Neural cell (in vitro differentiated cells): ENCODE results near the gene SERPINA9. TPM values are rescaled to one million over a fixed set of nuclear protein-coding genes. Genes with fewer than 3 reads are reported as not detected.

Source experiments
- H2AFZ ChIP-seq: fragments of 200-600, 300-800 bp; sonication (generic), shearing (Covaris generic); 2 replicates; pipeline ENCODE4 v1.6.0; 2014; ENCODE audit warnings: low read depth, mild to moderate bottlenecking, antibody characterized with exemption, low read length, moderate library complexity
- H3F3A ChIP-seq: fragments of 200-600 bp; shearing (Covaris generic); 2 replicates; pipeline ENCODE4 v1.6.1; 2016; ENCODE audit warnings: mild to moderate bottlenecking, moderate library complexity, mixed read lengths, antibody characterized with exemption, low read length; ENCODE audit not compliant: insufficient read depth, poor library complexity, severe bottlenecking
- H3K27ac ChIP-seq: fragments of 200-600, 300-800 bp; sonication (generic), shearing (Covaris generic); 2 replicates; pipeline ENCODE4 v1.5.1; 2014; ENCODE audit warnings: mild to moderate bottlenecking, low read length, moderate library complexity
- H3K27me3 ChIP-seq: fragments of 300-800, 200-600 bp; sonication (generic), shearing (Covaris generic); 2 replicates; pipeline ENCODE4 v1.6.0; 2014; ENCODE audit warnings: mild to moderate bottlenecking, low read depth, low read length, moderate library complexity; ENCODE audit not compliant: insufficient read depth
- H3K36me3 ChIP-seq: fragments of 300-800, 200-600 bp; sonication (generic), shearing (Covaris generic); 2 replicates; pipeline ENCODE4 v1.5.1; 2014; ENCODE audit warnings: mild to moderate bottlenecking, antibody characterized with exemption, low read length, moderate library complexity; ENCODE audit not compliant: insufficient read depth
- H3K4me2 ChIP-seq: fragments of 300-800, 200-600 bp; sonication (generic), shearing (Covaris generic); 2 replicates; pipeline ENCODE4 v1.6.0; 2014; ENCODE audit warnings: mild to moderate bottlenecking, low read length
- H3K4me3 ChIP-seq: fragments of 300-800, 200-600 bp; sonication (generic), shearing (Covaris generic); 2 replicates; pipeline ENCODE4 v1.5.1; 2014; ENCODE audit warnings: mild to moderate bottlenecking, low read length, moderate library complexity
- H3K79me2 ChIP-seq: fragments of 200-600 bp; shearing (Covaris generic); replicated peaks from 2 replicates; pipeline ENCODE4 v1.6.0; 2014; ENCODE audit warnings: mild to moderate bottlenecking, low read length, moderate library complexity; ENCODE audit not compliant: insufficient read depth
- H3K9ac ChIP-seq: fragments of 300-800, 200-600 bp; sonication (generic), shearing (Covaris generic); 2 replicates; pipeline ENCODE4 v1.6.1; 2016; ENCODE audit warnings: mild to moderate bottlenecking, low read length, mixed read lengths
- H3K9me2 ChIP-seq: fragments of 200-600 bp; shearing (Covaris generic); 2 replicates; pipeline ENCODE4 v1.6.1; 2016; ENCODE audit warnings: mild to moderate bottlenecking, low read length, mixed read lengths; ENCODE audit not compliant: insufficient read depth
- H3K9me3 ChIP-seq: fragments of 200-600, 300-800 bp; sonication (generic), shearing (Covaris generic); 2 replicates; pipeline ENCODE4 v1.6.1; 2016; ENCODE audit warnings: mild to moderate bottlenecking, mixed run types, low read length, moderate library complexity, mixed read lengths
- H4K20me1 ChIP-seq: fragments of 200-600 bp; shearing (Covaris generic); 2 replicates; pipeline ENCODE4 v1.6.1; 2016; ENCODE audit warnings: mild to moderate bottlenecking, mixed run types; ENCODE audit not compliant: insufficient read depth
- CTCF ChIP-seq: fragments of 450-650 bp; IDR thresholded peaks from 2 replicates; pipeline ENCODE4 v1.5.1; 2014; ENCODE audit warnings: antibody characterized with exemption, mild to moderate bottlenecking, moderate library complexity; ENCODE audit not compliant: poor library complexity, severe bottlenecking
- EP300 ChIP-seq: fragments of 450-650 bp; conservative IDR thresholded peaks from 2 replicates; pipeline ENCODE4 v1.6.1; 2014; ENCODE audit warnings: antibody characterized with exemption, mild to moderate bottlenecking, moderate library complexity; ENCODE audit not compliant: poor library complexity, severe bottlenecking
- EZH2 ChIP-seq: fragments of 200-600, 300-800 bp; shearing (Covaris generic), sonication (generic); IDR thresholded peaks from 2 replicates; pipeline ENCODE4 v1.6.1; 2014; ENCODE audit warnings: antibody characterized with exemption, low read length, borderline replicate concordance, mild to moderate bottlenecking; ENCODE audit not compliant: insufficient read depth, poor library complexity, severe bottlenecking
- MXI1 ChIP-seq: fragments of 450-650 bp; conservative IDR thresholded peaks from 2 replicates; pipeline ENCODE4 v1.6.1; 2014; ENCODE audit warnings: antibody characterized with exemption, mild to moderate bottlenecking; ENCODE audit not compliant: poor library complexity, severe bottlenecking
- POLR2AphosphoS5 ChIP-seq: IDR thresholded peaks from 2 replicates; pipeline ENCODE4 v1.6.1; 2012
- RAD21 ChIP-seq: fragments of 450-650 bp; conservative IDR thresholded peaks from 2 replicates; pipeline ENCODE4 v1.6.1; 2014; ENCODE audit warnings: antibody characterized with exemption, mild to moderate bottlenecking, moderate library complexity
- REST ChIP-seq: IDR thresholded peaks from 2 replicates; pipeline ENCODE4 v1.6.1; 2012; ENCODE audit warnings: borderline replicate concordance
- SMC3 ChIP-seq: fragments of 450-650 bp; conservative IDR thresholded peaks from 2 replicates; pipeline ENCODE4 v1.6.1; 2014; ENCODE audit warnings: antibody characterized with exemption, mild to moderate bottlenecking, moderate library complexity; ENCODE audit not compliant: poor library complexity
- TAF1 ChIP-seq: IDR thresholded peaks from 2 replicates; pipeline ENCODE4 v1.6.1; 2012; ENCODE audit warnings: low read depth
- polyA plus RNA-seq: library from polyadenylated mRNA; depleted of rRNA; stranded (reverse); fragments of >200 nt; gene quantifications from 2 replicates; pipeline ENCODE4 v1.2.3, GENCODE V29; 2014

The SERPINA9 gene
- polyA plus RNA-seq, 1 donor from 2014 or later, result not detected

- no peaks in the 10 kb centered on the region for H3K9me2 ChIP-seq
- no peak overlapping the region for H3K9ac ChIP-seq
- H3K79me2 ChIP-seq, result no peaks in the 10 kb centered on the region
- H3K9me3 ChIP-seq, result peaks cover 2% of the 10 kb centered on the region
- H4K20me1 ChIP-seq, result no peaks in the 10 kb centered on the region
- H3K27ac ChIP-seq, result no peak overlapping the region
- H3K4me3 ChIP-seq, result no peak overlapping the region
- H3K4me2 ChIP-seq, result no peak overlapping the region
- H3F3A ChIP-seq, result no peaks in the 10 kb centered on the region
- no peaks in the 10 kb centered on the region for H3K36me3 ChIP-seq
- H2AFZ ChIP-seq, result no peak overlapping the region
- H3K27me3 ChIP-seq, result no peaks in the 10 kb centered on the region
- TF ChIP-seq CTCF (no peak), TAF1 (no peak), RAD21 (no peak), EP300 (no peak), POLR2AphosphoS5 (no peak), SMC3 (no peak), REST (no peak), MXI1 (no peak), EZH2 (no peak)
Measured at GRCh38 chr14:94473666-94474410, 2.2 kb downstream of the SERPINA9 start.

GRCh38 chr14:94472842-94473241, 3.2 kb downstream of the SERPINA9 start:
- Histone ChIP-seq H3K27me3 (no peaks in the 10 kb centered on the region), H3K27ac (no peak overlapping the region), H3K79me2 (no peaks in the 10 kb centered on the region), H3K9me2 (no peaks in the 10 kb centered on the region), H3K4me3 (no peak overlapping the region), H3K36me3 (no peaks in the 10 kb centered on the region), H4K20me1 (no peaks in the 10 kb centered on the region), H3F3A (no peaks in the 10 kb centered on the region), H3K9ac (no peak overlapping the region), H3K4me2 (no peak overlapping the region), H2AFZ (no peak overlapping the region), H3K9me3 (no peaks in the 10 kb centered on the region)
- TF ChIP-seq TAF1 (no peak), EZH2 (no peak), RAD21 (no peak)
